ENCODE data around the gene LIF. TPM values are rescaled to one million over a fixed set of nuclear protein-coding genes. Genes with fewer than 3 reads are reported as not detected.

The LIF gene
- total RNA-seq, 2 donors from 2014 or later: 0.31 to 0.77 TPM

GRCh38 chr22:30270832-30271231 is 24.3 kb upstream of the LIF start:
- H3K9me3 ChIP-seq (ENCODE audit: control insufficient read depth, low read length): no peaks in the 10 kb centered on the region
- Mint-ChIP-seq H3K4me3 (no peak overlapping the region), H3K9me3 (no peaks in the 10 kb centered on the region), H3K36me3 (ENCODE audit: low read depth) (no peaks in the 10 kb centered on the region), H3K27ac (peak overlapping the region; percentile 41), H3K27me3 (ENCODE audit: insufficient read depth) (no peaks in the 10 kb centered on the region), H3K4me1 (no peaks in the 10 kb centered on the region)
- H3K4me3 ChIP-seq (ENCODE audit: low read length): no peak overlapping the region
- H3K9ac ChIP-seq (ENCODE audit: extremely low read depth, low read length, poor library complexity, severe bottlenecking): no peak overlapping the region
- no peaks in the 10 kb centered on the region for H3K27me3 ChIP-seq (ENCODE audit: control insufficient read depth, insufficient read depth, low read length, poor library complexity, severe bottlenecking)
- TF ChIP-seq, protein P1, sequence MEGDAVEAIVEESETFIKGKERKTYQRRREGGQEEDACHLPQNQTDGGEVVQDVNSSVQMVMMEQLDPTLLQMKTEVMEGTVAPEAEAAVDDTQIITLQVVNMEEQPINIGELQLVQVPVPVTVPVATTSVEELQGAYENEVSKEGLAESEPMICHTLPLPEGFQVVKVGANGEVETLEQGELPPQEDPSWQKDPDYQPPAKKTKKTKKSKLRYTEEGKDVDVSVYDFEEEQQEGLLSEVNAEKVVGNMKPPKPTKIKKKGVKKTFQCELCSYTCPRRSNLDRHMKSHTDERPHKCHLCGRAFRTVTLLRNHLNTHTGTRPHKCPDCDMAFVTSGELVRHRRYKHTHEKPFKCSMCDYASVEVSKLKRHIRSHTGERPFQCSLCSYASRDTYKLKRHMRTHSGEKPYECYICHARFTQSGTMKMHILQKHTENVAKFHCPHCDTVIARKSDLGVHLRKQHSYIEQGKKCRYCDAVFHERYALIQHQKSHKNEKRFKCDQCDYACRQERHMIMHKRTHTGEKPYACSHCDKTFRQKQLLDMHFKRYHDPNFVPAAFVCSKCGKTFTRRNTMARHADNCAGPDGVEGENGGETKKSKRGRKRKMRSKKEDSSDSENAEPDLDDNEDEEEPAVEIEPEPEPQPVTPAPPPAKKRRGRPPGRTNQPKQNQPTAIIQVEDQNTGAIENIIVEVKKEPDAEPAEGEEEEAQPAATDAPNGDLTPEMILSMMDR (conservative IDR thresholded peaks at IDR 0.05): no peak
- H3K4me1 ChIP-seq (ENCODE audit: control insufficient read depth, insufficient read depth, low read length): no peaks in the 10 kb centered on the region
- 92 to 94% methylated on average over 13 to 16 of the region's 16 CpGs for WGBS, 2 experiments (ENCODE audit: insufficient coverage in 1 of 2, insufficient read length in 1 of 2)
- no peak overlapping the region for H3K27ac ChIP-seq (ENCODE audit: low read depth, low read length)
- no peak for DNase-seq
- no peaks in the 10 kb centered on the region for H3K36me3 ChIP-seq (ENCODE audit: control insufficient read depth, insufficient read depth, low read length)

- TF ChIP-seq, protein P1 (conservative IDR thresholded peaks at IDR 0.05): no peak
- no peak overlapping the region for H3K4me3 Mint-ChIP-seq
- no peaks in the 10 kb centered on the region for H3K9me3 Mint-ChIP-seq
- 78 to 87% methylated on average over 6 to 8 of the region's 8 CpGs for WGBS, 2 experiments (ENCODE audit: insufficient coverage in 1 of 2, insufficient read length in 1 of 2)
- Histone ChIP-seq H3K27ac (ENCODE audit: low read depth, low read length) (no peak overlapping the region), H3K4me3 (ENCODE audit: low read length) (no peak overlapping the region), H3K9me3 (ENCODE audit: control insufficient read depth, low read length) (no peaks in the 10 kb centered on the region), H3K27me3 (ENCODE audit: control insufficient read depth, insufficient read depth, low read length, poor library complexity, severe bottlenecking) (no peaks in the 10 kb centered on the region), H3K36me3 (ENCODE audit: control insufficient read depth, insufficient read depth, low read length) (no peaks in the 10 kb centered on the region), H3K9ac (ENCODE audit: extremely low read depth, low read length, poor library complexity, severe bottlenecking) (no peak overlapping the region), H3K4me1 (ENCODE audit: control insufficient read depth, insufficient read depth, low read length) (no peaks in the 10 kb centered on the region)
- no peaks in the 10 kb centered on the region for H3K36me3 Mint-ChIP-seq (ENCODE audit: low read depth)
- H3K27ac Mint-ChIP-seq: no peak overlapping the region
- H3K27me3 Mint-ChIP-seq (ENCODE audit: insufficient read depth): peaks cover 2% of the 10 kb centered on the region
- no peaks in the 10 kb centered on the region for H3K4me1 Mint-ChIP-seq
- DNase-seq: no peak
Measured at GRCh38 chr22:30268331-30268730, 21.8 kb upstream of the LIF start.

GRCh38 chr22:30267382-30268302 is 21.1 kb upstream of the LIF start:
- no peak overlapping the region for H3K4me3 Mint-ChIP-seq
- Histone ChIP-seq H3K4me1 (ENCODE audit: control insufficient read depth, insufficient read depth, low read length) (no peaks in the 10 kb centered on the region), H3K4me3 (ENCODE audit: low read length) (no peak overlapping the region), H3K27ac (ENCODE audit: low read depth, low read length) (no peak overlapping the region), H3K9ac (ENCODE audit: extremely low read depth, low read length, poor library complexity, severe bottlenecking) (no peak overlapping the region), H3K36me3 (ENCODE audit: control insufficient read depth, insufficient read depth, low read length) (no peaks in the 10 kb centered on the region), H3K9me3 (ENCODE audit: control insufficient read depth, low read length) (no peaks in the 10 kb centered on the region), H3K27me3 (ENCODE audit: control insufficient read depth, insufficient read depth, low read length, poor library complexity, severe bottlenecking) (no peaks in the 10 kb centered on the region)
- DNase-seq: no peak
- no peaks in the 10 kb centered on the region for H3K9me3 Mint-ChIP-seq
- 83 to 90% methylated on average over 3 to 14 of the region's 14 CpGs for WGBS, 2 experiments (ENCODE audit: insufficient coverage in 1 of 2, insufficient read length in 1 of 2)
- peaks cover 7% of the 10 kb centered on the region for H3K27me3 Mint-ChIP-seq (ENCODE audit: insufficient read depth)
- H3K36me3 Mint-ChIP-seq (ENCODE audit: low read depth): no peaks in the 10 kb centered on the region
- no peak overlapping the region for H3K27ac Mint-ChIP-seq
- TF ChIP-seq, protein P1 (conservative IDR thresholded peaks at IDR 0.05): no peak
- H3K4me1 Mint-ChIP-seq: peaks cover 2% of the 10 kb centered on the region

Measured in endodermal cell (in vitro differentiated cells).